Hepatocyte (in vitro differentiated cells): ENCODE results near the gene CPLX4.

ENCODE experiments used
- EZH2 ChIP-seq: fragments of 200-600 bp; sonication (generic); IDR thresholded peaks from 2 replicates; pipeline ENCODE4 v1.6.1; 2016; ENCODE audit warnings: antibody characterized with exemption, mild to moderate bottlenecking, borderline replicate concordance
- EZH2phosphoT487 ChIP-seq: fragments of 200-600 bp; sonication (generic); IDR thresholded peaks from one replicate; pipeline ENCODE4 v1.6.1; 2018; ENCODE audit warnings: antibody characterized with exemption, mild to moderate bottlenecking, low read depth, moderate library complexity; ENCODE audit not compliant: unreplicated experiment, severe bottlenecking
- TF ChIP-seq, protein P1 (sequence below): fragments of 200-600 bp; sonication (generic); IDR thresholded peaks from 2 replicates; pipeline ENCODE4 v1.5.1; 2016; ENCODE audit warnings: antibody characterized with exemption, mild to moderate bottlenecking; ENCODE audit not compliant: poor library complexity

- TF ChIP-seq, protein P1, sequence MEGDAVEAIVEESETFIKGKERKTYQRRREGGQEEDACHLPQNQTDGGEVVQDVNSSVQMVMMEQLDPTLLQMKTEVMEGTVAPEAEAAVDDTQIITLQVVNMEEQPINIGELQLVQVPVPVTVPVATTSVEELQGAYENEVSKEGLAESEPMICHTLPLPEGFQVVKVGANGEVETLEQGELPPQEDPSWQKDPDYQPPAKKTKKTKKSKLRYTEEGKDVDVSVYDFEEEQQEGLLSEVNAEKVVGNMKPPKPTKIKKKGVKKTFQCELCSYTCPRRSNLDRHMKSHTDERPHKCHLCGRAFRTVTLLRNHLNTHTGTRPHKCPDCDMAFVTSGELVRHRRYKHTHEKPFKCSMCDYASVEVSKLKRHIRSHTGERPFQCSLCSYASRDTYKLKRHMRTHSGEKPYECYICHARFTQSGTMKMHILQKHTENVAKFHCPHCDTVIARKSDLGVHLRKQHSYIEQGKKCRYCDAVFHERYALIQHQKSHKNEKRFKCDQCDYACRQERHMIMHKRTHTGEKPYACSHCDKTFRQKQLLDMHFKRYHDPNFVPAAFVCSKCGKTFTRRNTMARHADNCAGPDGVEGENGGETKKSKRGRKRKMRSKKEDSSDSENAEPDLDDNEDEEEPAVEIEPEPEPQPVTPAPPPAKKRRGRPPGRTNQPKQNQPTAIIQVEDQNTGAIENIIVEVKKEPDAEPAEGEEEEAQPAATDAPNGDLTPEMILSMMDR: no peak
- TF ChIP-seq EZH2 (no peak), EZH2phosphoT487 (no peak)
Observed at GRCh38 chr18:59308938-59309260, 9.6 kb downstream of the CPLX4 start.
